GM23338 (cell line): Measurements from ENCODE around the gene NCF4. TPM values are rescaled to one million over a fixed set of nuclear protein-coding genes. Genes with fewer than 3 reads are reported as not detected.
A peak's percentile ranks its signal among the peaks of the same experiment; 100 is the strongest.

Experiments used
- ATAC-seq: fragments of 200-7000 bp; cut with Tn5 transposase; 3 replicates; pipeline ENCODE4 v1.9.1; 2020
- DNase-seq: peaks from one replicate; pipeline ENCODE4 v3.0.0-alpha.2; 2015; ENCODE audit warnings: low spot score
- H2AFZ ChIP-seq: fragments of 200-600 bp; sonication (generic); 2 replicates; pipeline ENCODE4 v1.8.0; 2016; ENCODE audit warnings: antibody characterized with exemption, mild to moderate bottlenecking, moderate library complexity
- H3F3A ChIP-seq: fragments of 200-600 bp; sonication (generic); replicated peaks from 2 replicates; pipeline ENCODE4 v1.8.0; 2017; ENCODE audit warnings: antibody characterized with exemption, mixed run types, low read depth
- H3K27ac ChIP-seq: fragments of 200-600 bp; sonication (generic); 2 replicates; pipeline ENCODE4 v1.6.1; 2016; ENCODE audit warnings: low read depth
- H3K27me3 ChIP-seq: fragments of 200-600 bp; sonication (generic); 2 replicates; pipeline ENCODE4 v1.8.0; 2016; ENCODE audit warnings: mild to moderate bottlenecking, mixed run types, moderate library complexity; ENCODE audit not compliant: insufficient read depth
- H3K36me3 ChIP-seq: fragments of 200-600 bp; sonication (generic); 2 replicates; pipeline ENCODE4 v1.8.0; 2016; ENCODE audit warnings: mild to moderate bottlenecking; ENCODE audit not compliant: insufficient read depth
- H3K4me1 ChIP-seq: fragments of 200-600 bp; sonication (generic); 2 replicates; pipeline ENCODE4 v1.8.0; 2016; ENCODE audit warnings: mild to moderate bottlenecking, moderate library complexity; ENCODE audit not compliant: insufficient read depth
- H3K4me2 ChIP-seq: fragments of 200-600 bp; sonication (generic); 2 replicates; pipeline ENCODE4 v1.7.1; 2017; ENCODE audit warnings: mixed run types
- H3K4me3 ChIP-seq: fragments of 200-600 bp; sonication (generic); 2 replicates; pipeline ENCODE4 v1.6.1; 2016; ENCODE audit warnings: mixed run types
- H3K79me2 ChIP-seq: fragments of 200-600 bp; sonication (generic); replicated peaks from 2 replicates; pipeline ENCODE4 v1.8.0; 2017; ENCODE audit warnings: mild to moderate bottlenecking; ENCODE audit not compliant: insufficient read depth
- H3K9me2 ChIP-seq: fragments of 200-600 bp; sonication (generic); 2 replicates; pipeline ENCODE4 v1.8.0; 2017; ENCODE audit not compliant: insufficient read depth
- H4K20me1 ChIP-seq: fragments of 200-600 bp; sonication (generic); replicated peaks from 2 replicates; pipeline ENCODE4 v1.8.0; 2017; ENCODE audit warnings: mild to moderate bottlenecking; ENCODE audit not compliant: insufficient read depth
- H3K27ac Mint-ChIP-seq: 2 replicates; pipeline ENCODE4 v1.8.0; 2020; ENCODE audit warnings: inconsistent platforms, mild to moderate bottlenecking, moderate library complexity, mixed read lengths
- H3K27me3 Mint-ChIP-seq: 3 replicates; pipeline ENCODE4 v1.8.0; 2022; ENCODE audit warnings: low read depth, mild to moderate bottlenecking, moderate library complexity, mixed read lengths, inconsistent platforms; ENCODE audit not compliant: insufficient read depth, poor library complexity
- H3K36me3 Mint-ChIP-seq: 3 replicates; pipeline ENCODE4 v1.8.0; 2021; ENCODE audit warnings: low read depth, mild to moderate bottlenecking, inconsistent platforms, moderate library complexity, mixed read lengths
- H3K4me1 Mint-ChIP-seq: 3 replicates; pipeline ENCODE4 v1.8.0; 2020; ENCODE audit warnings: mild to moderate bottlenecking, inconsistent platforms, mixed read lengths
- H3K4me3 Mint-ChIP-seq: 3 replicates; pipeline ENCODE4 v1.8.0; 2021; ENCODE audit warnings: moderate library complexity, mild to moderate bottlenecking, inconsistent platforms, mixed read lengths
- H3K9me3 Mint-ChIP-seq: 3 replicates; pipeline ENCODE4 v1.8.0; 2020; ENCODE audit warnings: moderate library complexity, mild to moderate bottlenecking, inconsistent platforms, mixed read lengths
- CREB1 ChIP-seq: fragments of 250-450 bp; sonication (Bioruptor Pico); IDR thresholded peaks from 2 replicates; pipeline ENCODE4 v1.5.0; 2020; ENCODE audit warnings: low read depth, mild to moderate bottlenecking, moderate library complexity
- EZH2phosphoT487 ChIP-seq: fragments of 200-600 bp; sonication (generic); IDR thresholded peaks from one replicate; pipeline ENCODE4 v1.8.1; 2018; ENCODE audit warnings: antibody characterized with exemption; ENCODE audit not compliant: unreplicated experiment
- JUNB ChIP-seq: IDR thresholded peaks from one replicate; pipeline ENCODE4 v1.6.1; 2016; ENCODE audit warnings: antibody characterized with exemption; ENCODE audit not compliant: unreplicated experiment
- NANOG ChIP-seq: IDR thresholded peaks from 2 replicates; pipeline ENCODE4 v1.6.1; 2016; ENCODE audit warnings: antibody characterized with exemption, borderline replicate concordance
- POLR2AphosphoS5 ChIP-seq: IDR thresholded peaks from 2 replicates; pipeline ENCODE4 v1.6.1; 2016; ENCODE audit warnings: antibody characterized with exemption, low read depth
- STAT1 ChIP-seq: IDR thresholded peaks from one replicate; pipeline ENCODE4 v1.6.1; 2016; ENCODE audit warnings: antibody characterized with exemption; ENCODE audit not compliant: unreplicated experiment
- ZNF114 ChIP-seq: fragments of 250-450 bp; sonication (Bioruptor Pico); IDR thresholded peaks from 2 replicates; pipeline ENCODE4 v1.5.0; 2020; ENCODE audit warnings: mild to moderate bottlenecking, moderate library complexity
- polyA plus RNA-seq: library from polyadenylated mRNA; unstranded; fragments of >200 nt; fragmentation: Nextera tagmentation; extraction: Ambion mirVana; gene quantifications from 2 replicates; pipeline ENCODE4 v1.2.1, GENCODE V29; 2016
- total RNA-seq: library from RNA; depleted of rRNA; stranded (reverse); fragments of >200 nt; shearing (Covaris generic); gene quantifications from 2 replicates; pipeline ENCODE4 v1.2.3, GENCODE V29; 2014
- TF ChIP-seq, protein P1 (sequence below), 2 experiments: fragments of 200-600 bp in 1 of 2; sonication (generic) in 1 of 2; conservative IDR thresholded peaks; 2 replicates each; pipeline versions ENCODE4 v1.5.1 to v1.6.1; 2016 to 2017; ENCODE audit warnings: antibody characterized with exemption in 2 of 2, low read depth in 2 of 2, mild to moderate bottlenecking in 2 of 2, moderate library complexity in 1 of 2
- TF ChIP-seq, protein P2 (sequence below): IDR thresholded peaks from one replicate; pipeline ENCODE4 v1.6.1; 2018; ENCODE audit warnings: antibody characterized with exemption; ENCODE audit not compliant: unreplicated experiment

NCF4 gene
- total and polyA plus RNA-seq, 2 experiments from 2014 or later: not detected

DNA sequence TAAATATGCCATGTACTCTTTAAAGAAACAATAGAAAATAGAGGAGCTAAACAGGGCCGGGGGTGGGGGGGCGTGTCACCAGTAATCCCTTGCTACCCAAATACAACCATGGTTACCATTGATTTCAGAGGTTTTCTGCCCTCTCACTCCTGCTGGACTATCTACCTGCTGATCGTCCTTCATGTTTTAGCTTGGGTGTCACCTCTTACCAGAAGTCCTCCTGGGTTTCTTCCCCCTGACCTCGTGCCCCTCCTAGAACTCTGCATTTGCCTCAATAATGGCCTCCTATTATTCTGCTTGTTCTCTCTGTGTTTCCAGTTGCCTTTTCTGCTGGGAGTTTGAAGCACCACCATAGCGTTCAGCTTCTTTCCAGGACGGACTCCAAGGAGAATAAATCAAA lies 34.5 kb upstream of the NCF4 start:
- no peak for DNase-seq
- no peak overlapping the region for H3K27ac Mint-ChIP-seq
- H3K27me3 Mint-ChIP-seq: peaks cover 14% of the 10 kb centered on the region
- no peaks in the 10 kb centered on the region for H4K20me1 ChIP-seq
- H2AFZ ChIP-seq: no peak overlapping the region
- no peak overlapping the region for H3K4me2 ChIP-seq
- peaks cover 8% of the 10 kb centered on the region for H3K4me1 ChIP-seq
- no peaks in the 10 kb centered on the region for H3K9me3 Mint-ChIP-seq
- H3K27me3 ChIP-seq: no peaks in the 10 kb centered on the region
- no peak for TF ChIP-seq JUNB
- TF ChIP-seq POLR2AphosphoS5: no peak
- no peak for TF ChIP-seq STAT1
- TF ChIP-seq ZNF114 (CRISPR knock-in tag): no peak
- no peak for TF ChIP-seq CREB1 (CRISPR knock-in tag)
- TF ChIP-seq, protein P1, sequence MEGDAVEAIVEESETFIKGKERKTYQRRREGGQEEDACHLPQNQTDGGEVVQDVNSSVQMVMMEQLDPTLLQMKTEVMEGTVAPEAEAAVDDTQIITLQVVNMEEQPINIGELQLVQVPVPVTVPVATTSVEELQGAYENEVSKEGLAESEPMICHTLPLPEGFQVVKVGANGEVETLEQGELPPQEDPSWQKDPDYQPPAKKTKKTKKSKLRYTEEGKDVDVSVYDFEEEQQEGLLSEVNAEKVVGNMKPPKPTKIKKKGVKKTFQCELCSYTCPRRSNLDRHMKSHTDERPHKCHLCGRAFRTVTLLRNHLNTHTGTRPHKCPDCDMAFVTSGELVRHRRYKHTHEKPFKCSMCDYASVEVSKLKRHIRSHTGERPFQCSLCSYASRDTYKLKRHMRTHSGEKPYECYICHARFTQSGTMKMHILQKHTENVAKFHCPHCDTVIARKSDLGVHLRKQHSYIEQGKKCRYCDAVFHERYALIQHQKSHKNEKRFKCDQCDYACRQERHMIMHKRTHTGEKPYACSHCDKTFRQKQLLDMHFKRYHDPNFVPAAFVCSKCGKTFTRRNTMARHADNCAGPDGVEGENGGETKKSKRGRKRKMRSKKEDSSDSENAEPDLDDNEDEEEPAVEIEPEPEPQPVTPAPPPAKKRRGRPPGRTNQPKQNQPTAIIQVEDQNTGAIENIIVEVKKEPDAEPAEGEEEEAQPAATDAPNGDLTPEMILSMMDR (conservative IDR thresholded peaks at IDR 0.05; ENCODE audit: low read depth in 2 of 2): no peak
- no peak for TF ChIP-seq EZH2phosphoT487
- no peak for TF ChIP-seq NANOG
- H3K4me3 ChIP-seq: no peak overlapping the region
- H3F3A ChIP-seq: no peaks in the 10 kb centered on the region
- H3K27ac ChIP-seq: no peak overlapping the region
- peaks cover 8% of the 10 kb centered on the region for H3K4me1 Mint-ChIP-seq
- no peaks in the 10 kb centered on the region for H3K79me2 ChIP-seq
- H3K36me3 ChIP-seq: no peaks in the 10 kb centered on the region
- ATAC-seq: no peak
- no peaks in the 10 kb centered on the region for H3K9me2 ChIP-seq
- no peak overlapping the region for H3K4me3 Mint-ChIP-seq
- no peaks in the 10 kb centered on the region for H3K36me3 Mint-ChIP-seq

DNA sequence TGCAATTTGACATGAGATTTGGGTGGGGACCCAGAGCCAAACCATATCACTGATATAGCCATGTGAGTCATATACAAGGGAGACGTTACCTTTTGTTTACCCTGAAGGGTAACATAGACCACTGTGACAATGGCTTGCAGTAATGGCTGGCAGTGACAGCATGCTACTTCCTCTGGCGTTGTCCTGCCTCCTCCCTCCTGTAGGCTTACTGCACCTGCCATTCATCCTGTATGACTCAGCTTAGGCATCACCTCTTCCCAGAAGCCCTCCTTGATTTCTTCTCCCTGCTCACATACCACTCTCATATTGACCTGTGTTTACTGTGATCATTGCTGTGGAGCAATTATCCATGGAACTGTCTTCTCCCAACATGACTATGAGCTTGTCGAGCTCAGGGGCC lies 32.0 kb upstream of the NCF4 start:
- Histone ChIP-seq H3F3A (no peaks in the 10 kb centered on the region), H4K20me1 (no peaks in the 10 kb centered on the region), H2AFZ (peak overlapping the region; percentile 20; the same call in 1 of the 2 replicates), H3K27ac (no peak overlapping the region), H3K79me2 (no peaks in the 10 kb centered on the region), H3K9me2 (no peaks in the 10 kb centered on the region), H3K4me1 (no peaks in the 10 kb centered on the region), H3K27me3 (no peaks in the 10 kb centered on the region), H3K4me2 (no peak overlapping the region), H3K4me3 (no peak overlapping the region), H3K36me3 (no peaks in the 10 kb centered on the region)
- H3K4me1 Mint-ChIP-seq: no peaks in the 10 kb centered on the region
- ATAC-seq: no peak; the same call in 2 of the 3 replicates
- no peak overlapping the region for H3K4me3 Mint-ChIP-seq
- H3K9me3 Mint-ChIP-seq: peaks cover 2% of the 10 kb centered on the region; the same call in 1 of the 3 replicates
- H3K27ac Mint-ChIP-seq: no peak overlapping the region
- no peaks in the 10 kb centered on the region for H3K36me3 Mint-ChIP-seq
- TF ChIP-seq, protein P2, sequence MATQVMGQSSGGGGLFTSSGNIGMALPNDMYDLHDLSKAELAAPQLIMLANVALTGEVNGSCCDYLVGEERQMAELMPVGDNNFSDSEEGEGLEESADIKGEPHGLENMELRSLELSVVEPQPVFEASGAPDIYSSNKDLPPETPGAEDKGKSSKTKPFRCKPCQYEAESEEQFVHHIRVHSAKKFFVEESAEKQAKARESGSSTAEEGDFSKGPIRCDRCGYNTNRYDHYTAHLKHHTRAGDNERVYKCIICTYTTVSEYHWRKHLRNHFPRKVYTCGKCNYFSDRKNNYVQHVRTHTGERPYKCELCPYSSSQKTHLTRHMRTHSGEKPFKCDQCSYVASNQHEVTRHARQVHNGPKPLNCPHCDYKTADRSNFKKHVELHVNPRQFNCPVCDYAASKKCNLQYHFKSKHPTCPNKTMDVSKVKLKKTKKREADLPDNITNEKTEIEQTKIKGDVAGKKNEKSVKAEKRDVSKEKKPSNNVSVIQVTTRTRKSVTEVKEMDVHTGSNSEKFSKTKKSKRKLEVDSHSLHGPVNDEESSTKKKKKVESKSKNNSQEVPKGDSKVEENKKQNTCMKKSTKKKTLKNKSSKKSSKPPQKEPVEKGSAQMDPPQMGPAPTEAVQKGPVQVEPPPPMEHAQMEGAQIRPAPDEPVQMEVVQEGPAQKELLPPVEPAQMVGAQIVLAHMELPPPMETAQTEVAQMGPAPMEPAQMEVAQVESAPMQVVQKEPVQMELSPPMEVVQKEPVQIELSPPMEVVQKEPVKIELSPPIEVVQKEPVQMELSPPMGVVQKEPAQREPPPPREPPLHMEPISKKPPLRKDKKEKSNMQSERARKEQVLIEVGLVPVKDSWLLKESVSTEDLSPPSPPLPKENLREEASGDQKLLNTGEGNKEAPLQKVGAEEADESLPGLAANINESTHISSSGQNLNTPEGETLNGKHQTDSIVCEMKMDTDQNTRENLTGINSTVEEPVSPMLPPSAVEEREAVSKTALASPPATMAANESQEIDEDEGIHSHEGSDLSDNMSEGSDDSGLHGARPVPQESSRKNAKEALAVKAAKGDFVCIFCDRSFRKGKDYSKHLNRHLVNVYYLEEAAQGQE: no peak
- peaks cover 6% of the 10 kb centered on the region for H3K27me3 Mint-ChIP-seq
- DNase-seq: peak; percentile 32
